GM12875 (cell line): ENCODE data around the gene ARFGAP3.

ENCODE experiments used
- H3K4me3 ChIP-seq: one replicate; pipeline ENCODE4 v1.5.1; 2011; ENCODE audit warnings: low read depth, low read length, control low read depth
- CTCF ChIP-seq: IDR thresholded peaks from 2 replicates; pipeline ENCODE4 v1.5.1; 2011; ENCODE audit warnings: low read depth, mild to moderate bottlenecking, control low read depth, inconsistent platforms, low read length, moderate library complexity, borderline replicate concordance; ENCODE audit not compliant: insufficient read depth

Gene ARFGAP3

GRCh38 chr22:42883970-42884369, 26.9 kb upstream of the ARFGAP3 start:
- H3K4me3 ChIP-seq: no peak overlapping the region

GRCh38 chr22:42883121-42883520, 26.0 kb upstream of the ARFGAP3 start:
- TF ChIP-seq CTCF: no peak
- H3K4me3 ChIP-seq: no peak overlapping the region

More at GRCh38 chr22:42883970-42884369, 26.9 kb upstream of the ARFGAP3 start:
- no peak for TF ChIP-seq CTCF

- no peak overlapping the region for H3K4me3 ChIP-seq
- TF ChIP-seq CTCF: no peak
These were observed 25.0 kb upstream of the ARFGAP3 start for GRCh38 chr22:42881982-42882656.

GRCh38 chr22:42881298-42881697, 24.2 kb upstream of the ARFGAP3 start:
- no peak for TF ChIP-seq CTCF
- no peak overlapping the region for H3K4me3 ChIP-seq

- no peak overlapping the region for H3K4me3 ChIP-seq
- TF ChIP-seq CTCF: no peak
These were observed 23.7 kb upstream of the ARFGAP3 start for GRCh38 chr22:42880815-42881214.

- TF ChIP-seq CTCF: no peak
- no peak overlapping the region for H3K4me3 ChIP-seq
These were observed 22.4 kb upstream of the ARFGAP3 start for GRCh38 chr22:42879371-42880021.
